ELR (cell line): ENCODE data around the gene GCSAML.
"Not testable (repeated sequence)": the region's sequence is repeated elsewhere in the genome, so short reads cannot be mapped to it uniquely, and the experiment has no call there.

Experiments
- DNase-seq: peaks from one replicate; pipeline ENCODE4 v3.0.0-alpha.2; 2015; ENCODE audit warnings: low read depth

Gene GCSAML

DNA sequence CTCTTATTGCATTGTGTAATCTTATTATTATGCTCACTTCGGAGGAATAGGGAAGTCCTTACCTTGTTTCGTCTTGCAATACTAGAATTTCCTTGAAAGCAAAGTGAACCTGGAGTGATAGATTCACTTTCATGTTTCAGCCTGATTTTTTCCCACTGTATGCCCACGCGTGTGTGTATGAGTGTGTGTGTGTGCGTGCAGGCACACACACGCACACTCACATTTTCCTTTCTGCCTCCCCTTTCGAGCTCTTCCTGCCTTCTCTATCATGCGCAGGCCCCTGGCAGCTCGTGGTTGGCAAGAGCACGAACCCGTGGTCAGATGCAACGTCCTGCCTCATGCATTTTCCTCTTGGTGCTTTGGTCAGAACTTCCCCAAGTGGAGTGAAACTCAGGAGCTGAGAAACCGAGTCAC is at the start of gene GCSAML:
Gene GCSAML (plus strand): TSS at position 366 of the 414 bp plus-strand sequence. CDS start 58 bp downstream, outside the sequence.
- DNase-seq: no peak

DNA sequence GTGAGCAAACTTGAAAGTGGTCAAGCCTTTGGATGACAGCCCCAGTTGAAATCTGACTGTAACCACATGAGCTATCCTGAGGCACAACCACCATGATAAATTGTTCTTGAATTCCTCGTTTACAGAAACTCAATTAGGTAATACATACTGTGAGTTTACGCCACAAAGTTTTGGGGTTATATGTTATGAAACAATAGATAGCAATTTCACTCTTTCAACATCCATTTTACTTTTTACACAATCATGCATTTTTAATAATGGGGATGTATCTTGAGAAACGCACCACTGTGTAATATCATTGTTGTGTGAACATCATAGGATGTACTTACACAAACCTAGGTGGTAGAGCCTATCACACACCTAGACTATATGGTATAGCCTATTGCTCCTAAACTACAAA is 48.1 kb upstream of the GCSAML start:
- no peak for DNase-seq

DNA sequence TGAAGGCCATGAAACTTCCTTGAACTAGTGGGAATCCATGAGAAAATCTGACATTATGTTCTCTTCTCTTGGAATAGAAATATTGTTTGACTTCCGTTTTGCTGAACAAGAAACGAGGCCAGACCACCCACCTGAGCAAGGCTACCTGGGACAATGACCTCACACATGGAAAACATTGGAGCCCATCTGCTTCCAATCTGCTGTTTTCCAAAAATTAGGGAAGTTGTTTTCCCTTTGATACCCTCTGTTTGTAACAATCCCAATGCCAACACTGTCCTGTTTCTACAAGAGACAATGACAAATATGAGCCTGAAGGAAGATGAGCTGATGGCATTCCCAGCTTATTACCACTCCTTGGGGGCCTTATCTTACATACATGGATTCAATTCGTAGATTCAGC is 42.1 kb upstream of the GCSAML start:
- DNase-seq: no peak

DNA sequence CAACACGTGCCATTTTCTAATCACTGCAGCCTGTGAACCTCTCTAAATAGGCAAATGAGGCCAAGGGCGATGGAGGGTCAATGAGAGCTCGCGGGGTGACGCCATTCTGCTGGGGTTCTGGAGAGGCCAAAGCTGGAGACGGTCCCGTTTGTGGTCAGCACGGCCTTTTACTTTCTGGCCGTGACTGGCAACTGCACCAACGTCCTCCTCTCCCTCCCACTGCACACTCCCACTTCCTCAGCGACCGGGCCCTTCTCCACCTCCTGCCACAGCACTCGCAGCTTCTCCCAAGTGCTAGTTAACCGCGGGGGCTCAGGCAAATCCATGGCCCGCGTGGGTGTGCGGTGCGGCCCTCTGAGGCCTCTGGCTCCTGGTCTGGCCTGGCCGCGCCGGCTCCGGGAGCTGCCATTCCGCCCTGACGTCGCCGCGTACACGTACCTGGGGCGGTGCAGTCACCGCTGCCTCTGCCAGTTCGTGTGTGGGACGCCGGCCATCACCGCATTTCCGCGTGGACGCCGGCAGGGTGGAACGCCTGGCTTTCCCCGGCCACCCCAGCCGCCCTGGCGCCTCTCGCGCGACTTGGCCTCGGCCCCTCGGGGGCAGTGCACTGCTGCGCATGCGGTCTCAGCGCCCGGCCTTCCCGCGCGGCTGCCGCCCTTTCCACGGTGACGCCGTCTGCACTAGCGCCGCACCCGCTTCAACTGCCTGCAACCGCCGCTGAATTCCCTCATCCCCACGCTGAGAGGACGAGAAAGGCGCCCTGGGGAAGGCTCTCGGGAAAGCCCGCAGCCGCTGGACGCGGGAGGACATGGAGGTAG is 30.9 kb upstream of the GCSAML start:
- DNase-seq: no peak

DNA sequence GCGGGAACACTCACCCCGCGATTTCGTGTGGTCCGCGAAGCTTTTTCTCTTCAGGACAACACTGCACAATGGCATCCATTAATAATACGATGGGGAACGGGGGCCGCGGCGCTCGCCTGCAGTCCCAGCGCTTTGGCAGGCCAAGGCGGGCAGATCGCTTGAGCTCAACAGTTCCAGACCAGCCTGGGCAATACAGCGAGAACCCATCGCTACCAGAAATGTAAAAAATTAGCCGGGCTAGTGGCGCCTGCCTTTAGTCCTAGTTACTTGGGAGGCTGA is 30.4 kb upstream of the GCSAML start:
- no peak for DNase-seq

DNA sequence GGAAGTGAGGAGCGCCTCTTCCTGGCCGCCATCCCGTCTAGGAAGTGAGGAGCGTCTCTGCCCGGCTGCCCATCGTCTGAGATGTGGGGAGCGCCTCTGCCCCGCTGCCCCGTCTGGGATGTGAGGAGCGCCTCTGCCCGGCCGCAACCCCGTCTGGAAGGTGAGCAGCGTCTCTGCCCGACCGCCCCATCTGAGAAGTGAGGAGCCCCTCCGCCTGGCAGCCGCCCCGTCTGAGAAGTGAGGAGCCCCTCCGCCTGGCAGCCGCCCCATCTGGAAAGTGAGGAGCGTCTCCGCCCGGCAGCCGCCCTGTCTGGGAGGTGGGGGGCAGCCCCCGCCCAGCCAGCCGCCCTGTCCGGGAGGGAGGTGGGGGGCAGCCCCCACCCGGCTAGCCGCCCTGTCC is 27.0 kb upstream of the GCSAML start:
- DNase-seq: not testable (repeated sequence)

DNA sequence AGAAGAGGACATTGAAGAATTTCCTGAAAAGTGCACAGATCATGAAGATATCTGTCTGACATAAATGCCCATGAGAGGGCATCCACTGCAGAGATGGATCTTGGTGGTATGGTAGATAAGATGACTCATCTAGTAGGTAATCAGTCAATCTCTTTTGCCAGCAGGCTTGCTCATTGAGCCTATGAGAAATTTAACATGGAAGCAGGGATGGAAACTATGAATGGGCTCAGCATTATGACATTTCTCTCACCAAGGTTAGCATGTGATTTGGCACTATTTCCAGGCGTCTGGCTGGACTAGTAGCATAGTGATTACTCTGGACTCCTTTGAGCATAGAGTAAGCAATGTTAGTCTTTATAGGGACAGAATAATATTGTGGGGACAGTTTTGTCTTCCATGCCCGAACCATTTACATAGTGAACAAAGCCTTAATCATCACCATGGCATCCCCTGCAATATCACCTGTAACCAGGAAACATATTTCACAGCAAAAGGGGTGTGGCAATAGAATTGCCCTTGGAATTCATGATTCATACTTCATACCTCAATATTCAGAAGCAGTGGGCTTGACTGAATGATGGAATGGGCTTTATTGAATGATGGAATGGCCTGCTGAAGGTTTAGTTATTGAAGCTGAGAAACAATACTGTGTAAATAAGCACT is 20.0 kb upstream of the GCSAML start:
- no peak for DNase-seq

DNA sequence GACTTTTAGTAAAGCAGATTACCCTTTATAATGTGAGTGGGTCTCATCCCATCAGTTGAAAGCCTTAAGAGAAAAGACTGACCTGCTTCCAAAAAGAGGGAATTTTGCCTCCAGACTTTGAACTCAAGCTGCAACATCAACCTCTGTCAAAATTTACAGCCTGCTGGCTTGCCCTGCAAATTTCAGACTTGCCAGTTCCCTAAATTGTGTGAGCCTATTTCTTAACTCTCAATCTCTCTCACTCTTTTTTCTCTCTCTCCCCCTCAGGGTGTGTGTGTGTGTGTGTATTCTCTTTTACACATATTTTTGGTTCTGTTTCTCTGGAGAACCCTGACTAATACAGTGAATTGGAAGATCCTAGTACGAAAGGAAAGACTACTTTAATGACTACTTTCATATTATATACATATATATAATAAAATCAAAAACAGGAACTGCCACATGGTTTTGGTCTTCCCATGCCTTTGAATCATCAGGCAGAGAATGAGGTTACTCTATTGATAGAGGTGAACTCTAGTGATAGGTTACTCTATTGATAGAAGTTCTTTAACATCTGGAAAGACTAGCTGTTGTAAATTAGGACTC is 19.1 kb upstream of the GCSAML start:
- DNase-seq: no peak

DNA sequence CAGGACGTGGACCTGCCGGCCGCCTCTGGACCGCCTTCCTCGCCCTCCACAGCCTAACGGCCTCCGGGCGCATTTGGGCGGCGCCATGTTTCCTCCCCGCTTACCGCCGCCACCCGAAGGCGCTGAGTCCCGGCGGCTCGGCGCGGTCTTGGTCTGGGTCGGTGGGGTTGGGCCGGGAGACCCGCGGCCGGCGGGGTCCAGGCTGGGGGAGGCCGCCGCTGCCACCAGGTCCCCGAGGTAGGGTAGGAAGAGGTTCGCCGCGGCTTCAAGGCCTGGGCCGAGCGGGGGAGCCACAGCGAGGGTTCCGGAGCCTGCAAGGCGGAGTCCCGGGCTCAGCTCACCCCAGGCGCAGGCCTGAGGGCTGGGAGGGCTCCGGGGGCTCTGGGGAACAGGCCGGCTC is 18.1 kb upstream of the GCSAML start:
- DNase-seq: no peak

DNA sequence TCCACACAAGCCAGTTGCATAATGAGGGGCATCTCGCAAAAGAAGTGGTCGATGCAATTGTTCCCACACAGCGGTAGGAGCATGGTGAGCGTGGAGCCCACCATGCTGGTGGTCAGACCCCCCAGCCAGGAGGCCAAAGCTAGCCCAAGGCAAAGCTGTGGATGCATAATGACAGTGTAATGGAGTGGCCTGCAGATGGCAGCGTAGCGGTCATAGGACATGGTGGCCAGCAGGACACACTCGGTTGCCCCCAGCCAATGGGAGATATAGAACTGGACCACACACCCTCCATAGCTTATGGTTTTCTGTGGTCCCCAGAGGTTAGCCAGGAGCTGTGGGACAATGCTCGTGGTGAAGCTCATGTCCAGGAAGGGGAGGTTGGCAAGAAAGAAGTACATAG is 17.0 kb upstream of the GCSAML start:
- DNase-seq: no peak

DNA sequence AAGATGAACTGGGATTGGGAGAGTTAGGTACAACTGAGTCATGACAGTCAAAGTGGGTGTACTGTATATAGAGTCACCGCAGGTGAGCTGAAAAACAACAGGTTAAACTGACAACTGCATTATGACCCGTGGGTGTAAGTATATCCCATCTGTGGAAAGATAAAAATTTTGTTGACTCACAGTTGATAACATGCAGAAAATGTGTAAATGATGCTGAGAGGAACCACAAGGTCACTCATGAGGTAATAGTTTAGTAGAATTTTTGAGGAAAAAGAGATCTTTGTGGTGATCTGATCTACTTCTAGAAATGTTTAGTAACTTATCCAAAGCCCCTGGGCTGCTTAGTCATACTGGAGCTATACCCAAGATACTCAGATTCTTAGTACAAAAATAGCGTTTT is 13.5 kb upstream of the GCSAML start:
- DNase-seq: peak; percentile 50

DNA sequence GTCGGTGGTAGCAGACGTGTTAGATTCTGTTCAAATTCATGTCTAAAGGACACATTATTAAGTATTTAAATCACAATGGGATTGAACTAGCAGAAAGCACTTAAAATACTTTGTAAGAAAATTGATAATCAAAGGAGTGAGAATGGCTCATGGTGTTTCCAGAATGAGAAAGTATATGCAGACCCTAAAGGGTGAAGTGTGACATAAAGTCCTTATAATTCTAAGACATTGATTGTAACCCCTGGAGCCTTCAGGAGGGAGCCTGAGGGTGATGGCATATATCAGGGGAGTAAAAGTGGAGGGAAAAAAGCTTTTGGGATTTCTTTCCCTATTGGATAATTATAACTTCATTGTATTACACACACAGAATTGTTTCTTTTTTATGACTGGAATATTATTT is 12.6 kb upstream of the GCSAML start, which contains the start of gene OR2C3:
Gene OR2C3 (minus strand): TSS at position 101 of the 400 bp plus-strand sequence. CDS start 3,929 bp downstream, outside the sequence.
- DNase-seq: no peak

DNA sequence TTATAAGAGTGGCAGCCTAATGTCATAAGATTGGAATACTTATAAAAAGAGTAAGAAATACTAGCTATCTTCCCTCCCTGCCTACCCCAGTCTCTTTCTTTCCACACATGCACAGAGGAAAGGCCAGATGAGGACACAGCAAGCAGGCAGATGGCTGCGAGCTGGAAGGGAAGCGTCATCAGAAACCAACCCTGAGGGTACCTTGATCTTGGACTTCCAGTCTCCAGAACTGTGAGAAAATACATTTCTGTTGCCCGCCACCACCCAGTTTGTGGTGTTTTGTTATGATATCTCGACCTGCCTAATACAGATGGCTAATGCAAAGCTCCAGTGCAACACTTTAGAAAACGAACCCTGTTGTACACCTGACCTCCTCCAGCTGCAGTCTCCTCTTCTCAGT is 10.4 kb upstream of the GCSAML start:
- DNase-seq: no peak

DNA sequence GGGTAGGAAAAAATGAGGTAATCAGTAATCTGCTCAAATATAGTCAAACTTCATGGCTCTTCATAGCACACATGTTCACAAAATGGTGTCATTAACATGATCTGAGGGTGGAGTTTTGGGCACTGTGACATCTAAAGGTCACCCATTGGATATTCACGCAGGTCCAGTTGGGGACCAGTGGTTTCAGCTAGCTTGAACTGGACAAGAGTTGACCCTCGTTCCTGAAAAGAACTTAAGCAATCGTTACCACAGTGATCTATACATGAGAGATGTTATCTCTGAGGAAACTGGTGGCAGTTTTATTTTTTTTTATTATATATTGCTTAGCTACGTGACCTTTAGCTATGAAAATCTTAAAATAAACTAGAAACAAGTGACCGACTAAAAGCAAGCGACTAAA is 9.7 kb upstream of the GCSAML start:
- DNase-seq: no peak

DNA sequence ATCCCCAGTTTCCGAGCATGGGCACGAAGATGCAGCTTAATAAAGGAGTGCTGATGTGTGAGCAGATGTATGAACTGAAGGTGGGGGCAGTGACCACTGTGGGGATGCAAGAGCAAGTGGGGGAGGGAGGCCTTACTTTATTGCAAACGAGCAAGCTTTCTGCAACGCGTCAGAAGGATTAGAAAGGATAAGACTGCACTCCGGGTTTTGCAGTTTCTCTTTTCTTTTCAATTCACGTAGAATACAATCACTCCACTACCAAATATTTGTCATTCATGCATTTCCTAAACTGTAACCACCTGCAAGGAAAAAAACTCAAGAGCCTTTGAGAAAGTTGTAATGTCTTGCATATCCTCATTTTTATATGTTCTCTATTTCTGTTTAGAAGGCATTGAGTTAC is 8.4 kb upstream of the GCSAML start:
- no peak for DNase-seq

DNA sequence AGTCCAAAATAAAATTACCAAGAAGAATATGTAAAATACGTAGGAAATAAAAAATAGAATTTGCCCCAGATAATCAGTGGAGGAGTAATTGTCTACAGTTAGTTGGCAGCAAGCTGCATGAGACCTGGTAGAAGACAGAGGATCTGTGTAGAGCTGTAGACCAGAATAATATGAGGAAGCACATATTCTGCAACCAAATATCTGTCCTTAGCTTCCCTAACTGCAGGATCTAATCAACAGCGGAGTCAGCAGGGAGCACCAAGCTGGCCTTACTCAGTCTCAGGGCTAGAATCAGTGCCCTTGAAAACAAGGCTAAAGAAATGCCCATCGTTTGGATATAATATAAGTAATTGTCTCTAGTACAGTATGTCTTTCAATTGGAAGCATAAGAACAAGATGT is 6.1 kb upstream of the GCSAML start:
- no peak for DNase-seq

DNA sequence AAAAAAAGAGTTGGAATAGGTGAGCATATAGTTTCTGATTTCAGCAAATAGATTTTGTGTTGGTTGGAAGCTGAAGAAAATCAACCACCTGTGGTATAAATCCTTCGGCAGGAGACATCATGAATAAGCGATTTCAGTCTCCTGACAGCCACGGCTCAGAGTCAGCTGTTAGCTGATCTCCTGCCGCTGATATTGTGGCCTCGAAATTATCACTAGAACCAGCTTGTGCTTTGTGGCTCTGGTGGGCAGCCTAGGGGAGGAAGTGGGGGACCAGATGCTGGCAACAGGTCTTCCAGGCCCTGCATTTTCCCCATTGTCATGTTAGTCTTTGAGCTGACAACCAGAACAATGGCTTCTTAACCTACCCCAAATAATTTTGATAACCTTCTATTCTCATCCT is 842 bp upstream of the GCSAML start:
- DNase-seq: no peak

DNA sequence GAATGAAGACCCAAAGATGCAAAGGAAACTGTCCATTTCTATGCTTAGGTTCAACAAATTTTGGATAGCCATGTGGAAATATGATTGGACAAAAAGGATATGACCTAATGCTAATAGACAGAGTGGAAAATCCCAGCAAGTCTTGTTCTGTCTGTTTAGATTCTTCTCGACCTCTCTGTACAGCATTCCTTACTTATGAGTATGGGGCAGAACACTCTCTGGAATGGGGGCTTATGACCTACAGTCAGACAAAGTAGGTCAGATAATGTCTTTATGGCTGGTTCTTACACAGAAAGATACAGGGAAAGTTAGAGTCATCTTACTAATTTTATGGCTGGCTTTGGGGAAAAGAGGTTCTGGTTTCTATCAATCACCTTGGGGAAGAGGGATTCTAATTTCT is 2.8 kb downstream of the GCSAML start:
- DNase-seq: peak; percentile 52

DNA sequence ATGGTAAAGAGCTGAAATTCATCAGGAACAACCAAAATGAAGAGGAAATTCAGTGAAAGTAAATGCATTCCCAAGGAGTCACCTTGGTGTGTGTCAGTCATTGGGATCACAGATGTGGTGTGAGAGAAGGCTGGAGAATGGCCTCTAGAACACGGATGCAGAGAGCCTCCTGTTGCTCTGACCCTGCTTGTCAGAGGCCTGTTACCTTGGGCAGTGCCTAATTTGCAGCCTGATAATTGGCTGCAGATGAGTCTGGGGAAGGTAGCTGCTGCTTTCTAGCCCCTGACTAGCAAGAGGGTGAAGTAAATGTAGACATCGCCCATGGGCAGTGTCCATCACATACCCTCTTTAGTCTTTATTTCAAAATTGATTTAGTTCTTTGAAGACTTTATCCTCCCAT is 3.3 kb downstream of the GCSAML start:
- DNase-seq: no peak

DNA sequence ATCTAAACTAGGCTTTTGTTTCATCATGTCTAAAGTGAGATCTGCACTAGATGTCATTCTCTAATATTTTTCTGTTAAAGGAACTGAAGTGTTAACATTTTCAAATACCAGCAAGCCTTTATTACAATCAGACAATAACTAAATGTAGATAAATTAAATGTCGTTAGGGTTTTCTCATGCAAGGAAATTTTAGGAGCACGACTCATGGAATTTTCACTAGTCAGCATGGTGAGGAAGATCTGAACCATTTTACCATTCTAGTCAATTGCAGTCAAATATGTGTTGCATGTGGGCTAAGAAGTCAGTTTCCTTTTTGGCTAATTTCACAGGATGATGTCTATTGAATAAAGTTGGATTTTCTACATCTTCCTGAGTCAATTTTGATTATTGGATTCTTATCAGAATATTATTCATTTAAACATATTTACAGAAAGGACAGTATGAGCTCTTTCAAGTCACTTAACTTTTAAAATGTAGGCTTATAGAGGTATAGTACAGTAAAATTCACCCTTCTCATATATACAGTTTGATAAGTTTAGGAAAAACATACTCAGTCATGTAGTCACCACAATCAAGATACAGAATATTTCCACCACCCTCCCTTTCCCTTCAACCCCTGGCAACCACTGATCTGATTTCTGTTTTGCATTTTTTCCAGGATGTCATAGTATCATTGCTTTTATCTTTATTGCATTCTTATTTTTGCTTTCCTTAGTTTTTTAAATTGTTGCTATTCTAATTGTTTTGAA is 9.2 kb downstream of the GCSAML start:
- peak; percentile 10 for DNase-seq

DNA sequence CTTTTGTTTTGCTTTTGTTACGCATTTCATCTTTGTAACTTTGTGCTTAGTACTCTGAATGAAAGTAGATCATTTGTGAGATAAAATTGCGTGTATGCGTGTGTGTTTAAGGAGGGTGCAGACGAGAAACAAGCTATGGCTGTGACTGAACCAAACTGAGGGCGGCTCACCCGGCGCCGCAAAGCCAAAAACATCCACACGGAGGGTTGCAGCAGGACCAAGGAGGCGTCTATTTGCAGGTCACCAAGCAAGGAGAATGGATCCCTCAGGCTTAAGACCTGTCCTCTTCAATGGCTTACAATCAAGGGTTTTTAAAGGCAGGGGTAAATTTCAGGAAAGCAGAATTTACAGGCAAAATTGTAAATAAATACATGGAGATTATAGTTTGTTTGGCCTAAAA is 12.8 kb downstream of the GCSAML start:
- no peak for DNase-seq

DNA sequence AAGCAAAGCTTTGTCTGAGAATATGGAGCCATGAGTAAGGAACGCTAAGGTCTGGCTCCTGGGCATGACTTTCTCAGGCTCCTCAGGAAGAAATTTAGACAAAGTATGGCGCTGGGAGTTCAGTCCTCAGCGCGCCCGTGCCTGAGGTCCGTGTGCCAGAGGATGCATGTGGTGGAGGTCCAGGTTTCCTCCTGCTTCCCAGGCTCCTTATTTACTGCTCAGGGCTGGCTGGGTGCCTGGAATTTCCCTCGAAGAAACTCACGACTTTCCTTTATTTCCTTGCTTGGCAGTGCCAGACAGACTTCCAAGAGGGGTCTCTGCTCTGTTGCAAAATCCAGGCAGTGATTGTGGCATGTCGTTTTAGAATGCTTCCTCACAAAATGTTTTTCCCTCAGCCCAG is 13.3 kb downstream of the GCSAML start:
- no peak for DNase-seq

DNA sequence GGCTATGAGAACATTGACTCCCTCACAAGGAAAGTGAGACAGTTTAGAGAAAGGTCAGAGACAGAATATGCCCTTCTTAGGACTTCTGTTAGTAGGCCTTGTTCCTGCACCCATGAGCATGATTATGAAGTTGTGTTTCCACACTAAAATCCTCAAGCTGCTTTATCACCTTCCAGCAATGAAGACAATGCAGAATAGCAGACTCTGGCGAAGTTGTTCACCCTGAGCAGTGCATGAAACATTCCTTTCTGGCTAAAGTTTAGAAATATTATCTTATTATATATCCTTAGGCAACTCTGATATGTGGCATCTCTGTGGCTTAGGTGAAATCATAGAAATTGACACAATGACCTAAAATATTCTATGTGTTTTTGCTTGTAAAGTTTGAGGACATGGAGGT is 25.3 kb downstream of the GCSAML start:
- DNase-seq: no peak
